Measurements from ENCODE around the gene ADGRL2. TPM values are rescaled to one million over a fixed set of nuclear protein-coding genes. Genes with fewer than 3 reads are reported as not detected.

The ADGRL2 gene
- polyA plus RNA-seq, 3 donors: not detected

DNA sequence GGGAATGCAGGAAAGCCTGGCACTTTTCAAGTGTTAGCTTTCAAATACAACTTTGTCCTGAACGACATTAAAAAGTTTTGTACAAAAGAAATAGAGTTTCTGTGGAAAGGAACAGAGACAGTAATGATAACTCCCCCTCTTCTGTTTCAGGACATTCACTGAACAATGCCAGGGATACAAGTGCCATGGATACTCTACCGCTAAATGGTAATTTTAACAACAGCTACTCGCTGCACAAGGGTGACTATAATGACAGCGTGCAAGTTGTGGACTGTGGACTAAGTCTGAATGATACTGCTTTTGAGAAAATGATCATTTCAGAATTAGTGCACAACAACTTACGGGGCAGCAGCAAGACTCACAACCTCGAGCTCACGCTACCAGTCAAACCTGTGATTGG is 189.5 kb downstream of the ADGRL2 start:
- H3K4me2 ChIP-seq (replicated peaks; ENCODE audit: extremely low read depth, low read length, poor library complexity, severe bottlenecking): no peak overlapping the region
- H3K4me3 ChIP-seq (replicated peaks in 1 of 3; ENCODE audit: low read depth in 2 of 3, low read length in 3 of 3): no peak overlapping the region
- H3K9ac ChIP-seq (ENCODE audit: insufficient read depth, low read length, poor library complexity, severe bottlenecking): no peak overlapping the region
- no peaks in the 10 kb centered on the region for H3K4me1 ChIP-seq (ENCODE audit: control insufficient read depth in 1 of 2, insufficient read depth in 2 of 2, low read length in 2 of 2)
- no peak overlapping the region for H3K27ac Mint-ChIP-seq
- peaks cover 0 to 5% (median 2%) of the 10 kb centered on the region in 7 donors for H3K9me3 Mint-ChIP-seq
- no peak for DNase-seq
- no peak overlapping the region for H3K4me3 Mint-ChIP-seq
- no peaks in the 10 kb centered on the region for H4K20me1 ChIP-seq (ENCODE audit: insufficient read depth, low read length)
- no peaks in the 10 kb centered on the region for H3K36me3 Mint-ChIP-seq
- H2AFZ ChIP-seq (ENCODE audit: insufficient read depth, low read depth, low read length, poor library complexity, severe bottlenecking): no peak overlapping the region
- H3K9me3 ChIP-seq (replicated peaks in 1 of 2; ENCODE audit: control insufficient read depth in 1 of 2, insufficient read depth in 1 of 2, low read length in 2 of 2): peaks cover 0 to 3% of the 10 kb centered on the region in 2 donors
- H3K27me3 ChIP-seq (ENCODE audit: control insufficient read depth in 2 of 2, insufficient read depth in 2 of 2, low read length in 2 of 2): no peaks in the 10 kb centered on the region
- no peaks in the 10 kb centered on the region for H3K27me3 Mint-ChIP-seq (ENCODE audit: low read depth in 3 of 3)
- H3K36me3 ChIP-seq (replicated peaks in 1 of 2; ENCODE audit: control insufficient read depth in 1 of 2, insufficient read depth in 2 of 2, low read length in 2 of 2): no peaks in the 10 kb centered on the region
- no peak overlapping the region for H3K27ac ChIP-seq (ENCODE audit: low read depth in 1 of 2, low read length in 2 of 2)
- no peaks in the 10 kb centered on the region for H3K4me1 Mint-ChIP-seq
- intact Hi-C loops (cut with micrococcal nuclease): no loop called here
- H3K79me2 ChIP-seq (ENCODE audit: insufficient read depth, low read length): no peaks in the 10 kb centered on the region
- TF ChIP-seq, protein P1, sequence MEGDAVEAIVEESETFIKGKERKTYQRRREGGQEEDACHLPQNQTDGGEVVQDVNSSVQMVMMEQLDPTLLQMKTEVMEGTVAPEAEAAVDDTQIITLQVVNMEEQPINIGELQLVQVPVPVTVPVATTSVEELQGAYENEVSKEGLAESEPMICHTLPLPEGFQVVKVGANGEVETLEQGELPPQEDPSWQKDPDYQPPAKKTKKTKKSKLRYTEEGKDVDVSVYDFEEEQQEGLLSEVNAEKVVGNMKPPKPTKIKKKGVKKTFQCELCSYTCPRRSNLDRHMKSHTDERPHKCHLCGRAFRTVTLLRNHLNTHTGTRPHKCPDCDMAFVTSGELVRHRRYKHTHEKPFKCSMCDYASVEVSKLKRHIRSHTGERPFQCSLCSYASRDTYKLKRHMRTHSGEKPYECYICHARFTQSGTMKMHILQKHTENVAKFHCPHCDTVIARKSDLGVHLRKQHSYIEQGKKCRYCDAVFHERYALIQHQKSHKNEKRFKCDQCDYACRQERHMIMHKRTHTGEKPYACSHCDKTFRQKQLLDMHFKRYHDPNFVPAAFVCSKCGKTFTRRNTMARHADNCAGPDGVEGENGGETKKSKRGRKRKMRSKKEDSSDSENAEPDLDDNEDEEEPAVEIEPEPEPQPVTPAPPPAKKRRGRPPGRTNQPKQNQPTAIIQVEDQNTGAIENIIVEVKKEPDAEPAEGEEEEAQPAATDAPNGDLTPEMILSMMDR (IDR thresholded peaks at IDR 0.05): no peak
- 97% methylated on average over 4 of the region's 7 CpGs for WGBS (ENCODE audit: insufficient coverage)

DNA sequence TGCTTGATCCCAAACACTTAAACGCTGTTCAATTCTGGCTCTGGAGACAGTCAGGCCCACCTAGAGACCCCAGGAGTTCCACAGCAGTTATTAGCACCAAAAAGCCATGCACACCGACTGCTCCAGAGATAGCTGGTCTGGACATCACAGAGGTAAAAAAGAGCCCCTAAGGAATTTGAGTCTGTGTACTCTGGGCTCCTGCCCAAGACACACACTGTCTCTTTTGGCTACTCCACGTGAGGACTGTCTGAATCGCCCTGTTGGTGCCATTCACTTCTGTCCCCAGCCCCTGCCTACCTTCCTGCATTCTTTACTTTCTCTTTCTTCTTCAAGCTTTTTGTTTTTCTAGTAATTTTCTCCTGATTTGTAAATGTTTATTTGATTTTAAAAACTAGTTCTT is 197.4 kb downstream of the ADGRL2 start:
- DNase-seq: no peak
- H3K4me3 ChIP-seq (replicated peaks in 1 of 3; ENCODE audit: low read depth in 2 of 3, low read length in 3 of 3): no peak overlapping the region
- H3K9me3 Mint-ChIP-seq: peaks cover 0 to 5% (median 0%) of the 10 kb centered on the region in 7 donors
- no peak overlapping the region for H3K27ac ChIP-seq (ENCODE audit: low read depth in 1 of 2, low read length in 2 of 2)
- H3K4me2 ChIP-seq (replicated peaks; ENCODE audit: extremely low read depth, low read length, poor library complexity, severe bottlenecking): no peak overlapping the region
- H3K27me3 Mint-ChIP-seq (ENCODE audit: low read depth in 3 of 3): no peaks in the 10 kb centered on the region
- no peaks in the 10 kb centered on the region for H3K79me2 ChIP-seq (ENCODE audit: insufficient read depth, low read length)
- intact Hi-C loops (cut with micrococcal nuclease): no loop called here
- H3K9ac ChIP-seq (ENCODE audit: insufficient read depth, low read length, poor library complexity, severe bottlenecking): no peak overlapping the region
- no peaks in the 10 kb centered on the region for H4K20me1 ChIP-seq (ENCODE audit: insufficient read depth, low read length)
- no peaks in the 10 kb centered on the region for H3K36me3 Mint-ChIP-seq
- no peak overlapping the region for H2AFZ ChIP-seq (ENCODE audit: insufficient read depth, low read depth, low read length, poor library complexity, severe bottlenecking)
- no peaks in the 10 kb centered on the region for H3K4me1 Mint-ChIP-seq
- no peaks in the 10 kb centered on the region for H3K27me3 ChIP-seq (ENCODE audit: control insufficient read depth in 2 of 2, insufficient read depth in 2 of 2, low read length in 2 of 2)
- WGBS (ENCODE audit: insufficient coverage): 94% methylated on average over 3 of the region's 4 CpGs
- TF ChIP-seq, protein P1 (IDR thresholded peaks at IDR 0.05): no peak
- no peaks in the 10 kb centered on the region for H3K9me3 ChIP-seq (replicated peaks in 1 of 2; ENCODE audit: control insufficient read depth in 1 of 2, insufficient read depth in 1 of 2, low read length in 2 of 2)
- H3K4me1 ChIP-seq (ENCODE audit: control insufficient read depth in 1 of 2, insufficient read depth in 2 of 2, low read length in 2 of 2): no peaks in the 10 kb centered on the region
- no peaks in the 10 kb centered on the region for H3K36me3 ChIP-seq (replicated peaks in 1 of 2; ENCODE audit: control insufficient read depth in 1 of 2, insufficient read depth in 2 of 2, low read length in 2 of 2)
- H3K4me3 Mint-ChIP-seq: no peak overlapping the region
- no peak overlapping the region for H3K27ac Mint-ChIP-seq

All from CD14-positive monocyte (primary cell).